ENCODE measurements around the gene ESRRA.

GRCh38 chr11:64278576-64279190, 26.6 kb upstream of the ESRRA start:
- TF ChIP-seq CTCF (IDR thresholded peaks at IDR 0.05) = no peak
- no peak for TF ChIP-seq POLR2A (IDR thresholded peaks at IDR 0.05)
- TF ChIP-seq EP300 (IDR thresholded peaks at IDR 0.05) = no peak
